HG02970 (cell line): Measurements from ENCODE around the gene OXLD1.
A peak's percentile ranks its signal among the peaks of the same experiment; 100 is the strongest.

Source experiments
- ATAC-seq: cut with Tn5 transposase; IDR thresholded peaks from one replicate; pipeline ENCODE4 v1.9.1; 2021; ENCODE audit warnings: mild to moderate bottlenecking, moderate library complexity, moderate number of reproducible peaks; ENCODE audit not compliant: unreplicated experiment, low FRiP score

The OXLD1 gene

DNA sequence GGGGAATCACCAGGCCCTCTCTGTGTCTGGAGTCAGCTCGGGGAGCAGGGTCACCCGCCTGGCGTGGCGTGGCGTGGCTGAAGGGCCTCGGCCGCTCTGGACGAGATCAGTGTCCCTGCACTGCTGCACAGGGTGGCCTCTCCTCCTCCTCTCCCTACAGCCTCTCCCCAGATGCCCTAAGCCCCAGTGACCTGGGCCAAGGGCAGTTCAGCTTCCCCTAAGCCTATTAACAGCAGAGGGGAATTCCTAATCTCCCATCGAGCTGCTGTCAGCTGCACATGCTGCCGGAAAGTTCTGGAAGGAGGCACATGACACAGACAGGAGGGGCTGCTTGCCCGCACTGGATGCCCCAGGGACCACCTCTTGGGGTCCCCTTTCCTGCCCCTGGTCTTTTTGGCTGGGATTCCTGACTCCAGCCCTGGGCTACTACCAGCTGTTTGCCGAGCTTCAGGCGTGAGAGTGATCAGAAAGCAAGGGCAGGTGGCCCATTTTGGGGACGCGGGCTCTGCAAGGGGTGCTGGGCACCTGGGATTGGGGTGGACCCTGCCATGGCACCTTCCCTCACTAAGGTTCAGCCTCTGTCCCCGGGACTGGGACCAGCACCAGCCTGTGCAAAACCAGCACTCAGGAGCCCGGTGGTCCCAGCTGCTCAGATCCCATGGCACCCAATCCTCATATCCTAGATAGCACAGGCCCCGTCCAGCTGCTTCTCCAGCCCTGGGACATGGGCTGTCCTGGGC, 10.9 kb downstream of the OXLD1 start:
- no peak for ATAC-seq

- no peak for ATAC-seq
These were observed 13.3 kb downstream of the OXLD1 start for GRCh38 chr17:81652906-81653771.

DNA sequence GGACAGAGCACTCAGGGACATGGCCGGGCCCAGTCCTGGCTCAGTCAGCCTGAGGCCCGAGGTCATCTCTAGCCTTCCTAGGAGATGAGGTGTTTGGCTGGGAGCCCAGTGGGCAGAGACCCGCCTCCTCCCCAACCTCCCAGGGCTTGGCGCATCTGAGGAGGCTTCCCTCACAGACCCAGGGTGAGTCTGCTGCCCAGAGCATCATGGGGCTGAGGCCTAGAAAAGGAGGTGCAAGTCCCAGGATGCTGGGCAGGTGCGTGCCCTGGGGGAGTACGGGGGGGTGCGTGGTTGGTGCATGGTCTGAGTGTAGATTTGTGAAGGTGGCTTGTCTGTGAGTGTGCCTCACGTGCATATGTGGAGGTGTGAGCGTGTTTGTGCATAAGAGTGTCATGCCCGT, 14.7 kb downstream of the OXLD1 start:
- no peak for ATAC-seq

DNA sequence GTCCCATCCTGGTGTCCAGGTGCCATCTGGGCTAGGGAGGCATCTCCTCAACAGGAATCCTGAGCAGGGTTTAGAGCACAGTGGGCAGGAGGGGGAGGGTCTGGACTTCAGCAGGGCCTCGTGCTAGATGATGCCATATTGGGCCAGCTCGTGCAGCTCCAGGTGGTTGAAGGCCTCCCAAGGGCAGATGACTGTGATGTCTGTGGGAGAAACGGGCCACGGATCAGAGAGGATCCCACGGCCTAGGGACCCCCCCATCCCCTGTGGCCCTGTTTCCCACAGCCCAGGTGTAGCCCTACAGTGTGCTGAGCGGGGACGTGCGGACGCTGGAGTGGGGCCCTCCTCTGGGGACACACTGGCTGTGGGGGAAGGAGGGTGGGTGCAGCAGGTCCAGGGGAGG, 15.5 kb downstream of the OXLD1 start:
- no peak for ATAC-seq

GRCh38 chr17:81648707-81649085, 17.7 kb downstream of the OXLD1 start:
- no peak for ATAC-seq

- no peak for ATAC-seq
These were observed 18.2 kb downstream of the OXLD1 start for GRCh38 chr17:81648013-81648706.

- no peak for ATAC-seq
These were observed 18.8 kb downstream of the OXLD1 start for GRCh38 chr17:81647640-81648012.

DNA sequence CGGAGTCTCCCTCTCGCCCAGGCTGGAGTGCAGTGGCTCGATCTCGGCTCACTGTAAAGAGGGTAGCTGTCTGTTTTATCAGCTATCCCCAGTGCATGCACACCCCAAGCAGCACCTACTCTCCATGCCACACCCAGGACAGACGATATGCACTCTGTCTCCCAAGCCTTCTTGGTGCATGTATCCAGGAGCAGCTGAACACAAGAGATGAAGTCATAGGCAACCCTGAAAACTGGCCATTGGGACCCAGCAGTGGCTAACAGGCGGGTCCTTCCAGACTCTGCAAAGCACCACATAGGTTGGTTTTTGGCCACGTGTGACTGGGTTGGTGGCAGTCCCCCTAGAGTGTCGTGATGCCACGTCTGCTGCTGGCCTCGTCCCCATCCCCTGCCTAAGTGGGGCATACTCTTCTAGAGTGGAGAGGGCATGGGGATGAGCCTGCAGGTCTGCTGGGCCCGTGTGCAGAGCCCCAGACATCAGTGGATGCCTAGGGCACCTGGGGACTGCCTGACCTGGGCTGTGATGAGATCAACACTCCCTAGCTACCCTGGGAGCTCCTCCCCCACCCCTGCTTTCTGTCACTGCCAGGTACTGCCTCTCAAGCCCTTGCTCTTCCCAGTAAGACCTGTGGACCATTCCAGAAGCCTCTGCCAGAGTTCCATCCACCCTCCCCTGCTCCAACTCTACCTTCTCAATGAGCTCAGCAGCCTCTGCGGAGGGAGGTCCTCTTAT, 19.4 kb downstream of the OXLD1 start:
- ATAC-seq: no peak

- no peak for ATAC-seq
These were observed 21.1 kb downstream of the OXLD1 start for GRCh38 chr17:81644976-81645952.

DNA sequence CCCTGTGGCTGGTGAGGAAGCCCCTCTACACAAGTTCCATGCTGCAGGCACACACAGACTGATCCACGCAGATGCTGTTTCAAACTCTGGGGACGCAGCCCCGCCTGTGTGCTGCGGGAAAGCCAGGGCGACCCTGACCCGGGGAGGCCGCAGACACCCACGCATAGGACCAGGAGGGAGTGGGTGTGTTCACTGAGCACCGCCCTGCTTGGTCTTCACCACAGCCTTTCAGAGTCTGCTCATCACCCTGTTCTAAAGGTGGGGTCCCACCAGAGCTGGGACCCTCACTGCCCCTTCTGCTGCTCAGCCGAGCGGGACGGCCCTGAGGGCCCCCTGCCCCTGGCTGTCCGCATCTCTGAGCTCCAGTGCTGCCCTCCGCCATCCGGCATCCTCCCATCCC, 21.9 kb downstream of the OXLD1 start:
- no peak for ATAC-seq

DNA sequence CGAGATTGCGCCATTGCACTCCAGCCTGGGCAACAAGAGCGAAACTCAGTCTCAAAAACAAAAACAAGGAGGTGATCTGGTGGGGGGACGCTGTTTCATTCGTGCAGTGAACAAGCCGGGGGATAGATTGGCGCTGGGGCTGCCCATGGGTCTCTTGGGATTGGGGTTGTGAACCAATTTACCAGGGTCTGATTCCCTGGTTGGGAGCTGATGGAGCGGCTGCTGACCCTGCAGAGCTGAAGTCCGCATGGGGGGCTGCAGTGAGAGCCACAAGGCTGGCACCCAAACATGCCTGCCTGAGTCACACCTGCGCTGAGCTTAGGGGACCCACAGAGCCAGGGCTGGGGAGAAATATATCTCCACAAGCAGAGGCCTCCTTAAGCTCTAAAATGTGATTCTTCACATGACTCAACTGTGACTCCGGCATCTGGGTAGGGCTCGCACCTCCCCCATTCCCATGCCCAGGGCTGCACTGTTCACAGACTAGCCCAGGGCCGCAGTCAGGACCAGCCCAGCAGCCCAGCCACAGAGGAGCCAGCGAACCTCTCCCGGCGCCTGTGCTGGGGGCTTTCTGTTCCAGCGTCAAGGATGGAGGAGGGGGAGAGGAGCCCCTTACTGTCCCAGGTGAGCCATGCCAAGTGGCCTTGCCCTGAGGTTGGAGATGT, 24.4 kb downstream of the OXLD1 start:
- no peak for ATAC-seq

DNA sequence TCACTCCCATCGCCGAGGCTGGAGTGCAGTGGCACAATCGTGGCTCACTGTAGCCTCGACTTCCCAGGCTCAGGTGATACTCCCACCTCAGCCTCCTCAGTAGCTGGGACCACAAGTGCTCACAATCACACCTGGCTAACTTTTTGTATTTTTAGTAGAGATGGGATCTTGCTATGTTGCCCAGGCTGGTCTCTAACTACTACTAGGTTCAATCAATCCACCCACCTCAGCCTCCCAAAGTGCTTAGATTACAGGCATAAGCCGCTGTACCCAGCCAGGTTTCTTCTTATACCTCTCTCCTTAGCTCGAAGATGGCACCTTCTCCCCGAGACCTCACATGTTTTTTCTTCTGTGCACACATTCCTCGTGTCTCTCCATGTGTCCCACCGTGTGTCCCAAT, 26.4 kb downstream of the OXLD1 start:
- no peak for ATAC-seq

- no peak for ATAC-seq
These were observed 27.7 kb downstream of the OXLD1 start for GRCh38 chr17:81638683-81639082.

- peak; percentile 92 for ATAC-seq
These were observed 29.7 kb downstream of the OXLD1 start, which contains the start of the genes NPLOC4 and TSPAN10 for GRCh38 chr17:81636505-81637288. TSS of gene NPLOC4 (minus strand) at chr17:81637112. CDS start at chr17:81636930, 182 bp downstream. TSS of gene TSPAN10 (plus strand) at chr17:81637196. CDS start at chr17:81642413, 5,217 bp downstream.

- ATAC-seq: peak; percentile 9
These were observed 30.4 kb downstream of the OXLD1 start for GRCh38 chr17:81635973-81636504.

DNA sequence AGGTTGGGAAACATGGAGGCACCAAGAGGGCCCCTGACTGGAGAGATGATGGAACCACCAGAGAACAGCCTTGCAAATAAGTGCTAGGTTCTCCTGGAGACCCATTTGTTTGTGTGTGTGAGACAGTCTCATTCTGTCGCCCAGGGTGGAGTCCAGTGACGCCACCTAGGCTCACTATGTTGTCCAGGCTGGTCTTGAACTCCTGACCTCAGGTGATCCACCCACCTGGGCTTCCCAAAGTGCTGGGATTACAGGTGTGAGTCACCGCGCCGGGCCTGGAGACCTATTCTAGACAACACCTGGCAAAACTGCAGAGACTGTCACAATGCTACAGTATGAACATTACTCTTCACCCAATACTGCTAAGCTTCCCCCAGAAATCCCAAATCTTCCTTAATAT, 31.0 kb downstream of the OXLD1 start:
- ATAC-seq: no peak

DNA sequence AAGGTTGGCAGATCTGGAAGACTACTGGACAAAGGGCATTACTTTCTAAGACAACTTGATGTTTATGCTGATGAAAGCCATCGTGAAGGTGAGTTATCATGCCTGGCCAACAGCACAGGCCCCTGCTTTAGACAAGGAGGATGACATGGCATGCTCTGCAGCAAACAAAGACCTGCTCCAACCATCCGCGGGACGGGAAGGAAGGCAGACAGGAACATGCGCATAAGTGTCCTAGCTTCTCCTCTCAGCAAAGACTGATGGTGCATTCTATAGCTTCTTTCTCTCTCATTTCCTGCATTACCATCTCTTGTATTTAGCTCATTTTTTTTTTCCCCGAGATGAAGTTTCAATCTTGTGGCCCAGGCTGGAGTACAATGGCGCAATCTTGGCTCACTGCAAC, 34.9 kb downstream of the OXLD1 start:
- ATAC-seq: no peak

DNA sequence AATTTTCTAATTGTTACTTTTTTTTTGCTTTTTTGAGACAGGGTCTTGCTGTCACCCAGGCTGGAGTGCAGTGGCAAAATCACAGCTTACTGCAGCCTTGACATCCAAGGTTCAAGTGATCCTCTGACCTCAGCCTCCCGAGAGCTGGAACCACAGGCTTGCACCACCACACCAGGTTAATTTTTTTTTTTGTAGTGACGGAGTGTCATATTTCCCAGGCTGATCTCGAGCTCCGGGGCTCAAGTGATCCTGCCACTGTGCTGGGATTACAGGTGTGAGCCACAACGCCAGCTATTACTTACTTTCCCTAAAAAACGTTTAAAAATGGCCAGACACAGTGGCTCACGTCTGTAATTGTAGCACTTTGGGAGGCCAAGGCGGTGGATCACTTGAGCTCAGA, 36.1 kb downstream of the OXLD1 start:
- no peak for ATAC-seq
